IMR-90 (cell line): ENCODE measurements around the gene PCSK5.

Source experiments
- BHLHE40 ChIP-seq: fragments of 150-350 bp; IDR thresholded peaks from 2 replicates; pipeline ENCODE4 v1.6.1; 2016; ENCODE audit warnings: mild to moderate bottlenecking, low read depth, low read length
- CEBPB ChIP-seq: IDR thresholded peaks from 2 replicates; pipeline ENCODE4 v1.6.1; 2012; ENCODE audit warnings: low read depth, low read length, improper control_type of control experiment
- CHD1 ChIP-seq: IDR thresholded peaks from 2 replicates; pipeline ENCODE4 v1.6.1; 2012; ENCODE audit warnings: low read depth, low read length, improper control_type of control experiment
- CTCF ChIP-seq: conservative IDR thresholded peaks from 2 replicates; pipeline ENCODE4 v1.5.1; 2012; ENCODE audit warnings: mild to moderate bottlenecking, low read depth, low read length, improper control_type of control experiment
- FOS ChIP-seq: fragments of 150-350 bp; IDR thresholded peaks from 2 replicates; pipeline ENCODE4 v1.6.1; 2016; ENCODE audit warnings: low read depth, low read length
- MAZ ChIP-seq: IDR thresholded peaks from 2 replicates; pipeline ENCODE4 v1.6.1; 2012; ENCODE audit warnings: low read depth, mild to moderate bottlenecking, low read length, improper control_type of control experiment, moderate library complexity, borderline replicate concordance
- POLR2A ChIP-seq: IDR thresholded peaks from 2 replicates; pipeline ENCODE4 v1.6.1; 2012; ENCODE audit warnings: mild to moderate bottlenecking, low read depth, low read length
- RAD21 ChIP-seq: IDR thresholded peaks from 2 replicates; pipeline ENCODE4 v1.6.1; 2012; ENCODE audit warnings: low read length, improper control_type of control experiment
- RCOR1 ChIP-seq: IDR thresholded peaks from 2 replicates; pipeline ENCODE4 v1.6.1; 2012; ENCODE audit warnings: mild to moderate bottlenecking, low read length, improper control_type of control experiment; ENCODE audit not compliant: insufficient replicate concordance
- SMC3 ChIP-seq: fragments of 150-350 bp; IDR thresholded peaks from 2 replicates; pipeline ENCODE4 v1.6.1; 2016; ENCODE audit warnings: low read depth, mild to moderate bottlenecking, antibody characterized with exemption, low read length, moderate library complexity

- TF ChIP-seq CTCF: no peak
- no peak for TF ChIP-seq RAD21
- TF ChIP-seq MAZ: no peak
- TF ChIP-seq POLR2A: no peak
- no peak for TF ChIP-seq CEBPB
- TF ChIP-seq RCOR1: no peak
- no peak for TF ChIP-seq CHD1
- no peak for TF ChIP-seq BHLHE40
- TF ChIP-seq SMC3: no peak
- no peak for TF ChIP-seq FOS
These were observed 205.1 kb downstream of the PCSK5 start for GRCh38 chr9:76095585-76095984.
